HepG2 (cell line): ENCODE results near the gene CHIC2. TPM values are rescaled to one million over a fixed set of nuclear protein-coding genes. Genes with fewer than 3 reads are reported as not detected.
A peak's percentile ranks its signal among the peaks of the same experiment; 100 is the strongest.

Experiments used
- ATAC-seq: fragments of 200-7000 bp; cut with Tn5 transposase; 3 replicates; pipeline ENCODE4 v1.9.1; 2020; ENCODE audit warnings: mild to moderate bottlenecking, moderate library complexity
- Bru-seq: library from RNA; stranded (reverse); fragments of 400-500 nt; gene quantifications from one replicate; lab custom pipeline; 2021; lab: Mats Ljungman, UMichigan
- BruChase-seq, 2 experiments: library from RNA; stranded (reverse); fragments of 400-500 nt; gene quantifications; one replicate each; lab custom pipeline; 2021; lab: Mats Ljungman, UMichigan
- BruUV-seq: library from RNA; stranded (reverse); fragments of 400-500 nt; replicated peaks from 2 replicates; lab custom pipeline; 2021; lab: Mats Ljungman, UMichigan
- CTCF ChIA-PET: fragments of 300-600 bp; formaldehyde crosslinking; extraction: SDS; loops from one replicate; lab custom pipeline; 2021; ENCODE audit warnings: low total read pairs, inconsistent platforms, low intra/inter-chr PET ratio; lab: Yijun Ruan, JAX
- POLR2A ChIA-PET: fragments of 350-600 bp; sonication (Branson Sonifier 250); formaldehyde crosslinking; loops from one replicate; lab custom pipeline; 2020; ENCODE audit warnings: antibody characterized with exemption, inconsistent platforms; lab: Yijun Ruan, JAX
- DNase-seq: peaks from one replicate; pipeline ENCODE4 v3.0.0-alpha.2; 2015; ENCODE audit warnings: low spot score
- FAIRE-seq: peaks from 3 replicates; lab custom pipeline; 2011; peaks lifted over from hg19 to GRCh38; lab: Jason Lieb, UNC
- H2AFZ ChIP-seq: one replicate; pipeline ENCODE4 v1.6.1; 2011; ENCODE audit warnings: low read length, inconsistent platforms
- H3K27ac ChIP-seq: fragments of 300-600 bp; 3 replicates; pipeline ENCODE4 v1.8.0; 2011; ENCODE audit warnings: mixed run types, mild to moderate bottlenecking, mixed read lengths, low read length, inconsistent platforms; ENCODE audit not compliant: insufficient read depth; ENCODE audit errors: extremely low read length
- H3K27me3 ChIP-seq, 2 experiments: fragments of 200-600 bp in 1 of 2; 2 replicates in 1 of 2; 3 replicates in 1 of 2; pipeline versions ENCODE4 v1.6.0 to v1.8.0; 2011; ENCODE audit warnings: low read length in 2 of 2, mild to moderate bottlenecking in 2 of 2, moderate library complexity in 2 of 2, inconsistent platforms in 1 of 2; ENCODE audit not compliant: insufficient read depth in 2 of 2, control insufficient read depth in 1 of 2
- H3K36me3 ChIP-seq, 2 experiments: fragments of 200-600 bp in 1 of 2; replicated peaks in 1 of 2; 2 replicates in 1 of 2; 3 replicates in 1 of 2; pipeline versions ENCODE4 v1.5.1 to v1.8.0; 2011; ENCODE audit warnings: low read length in 2 of 2, inconsistent platforms in 1 of 2; ENCODE audit not compliant: insufficient read depth in 2 of 2, control insufficient read depth in 1 of 2
- H3K4me1 ChIP-seq: 2 replicates; pipeline ENCODE4 v1.5.1; 2012; ENCODE audit warnings: low read length, inconsistent platforms; ENCODE audit not compliant: insufficient read depth
- H3K4me2 ChIP-seq: 2 replicates; pipeline ENCODE4 v1.6.0; 2011; ENCODE audit warnings: low read depth, low read length, inconsistent platforms
- H3K4me3 ChIP-seq, 3 experiments: fragments of 200-600 bp in 1 of 3; sonication (generic), shearing (Covaris generic) in 1 of 3; replicated peaks in 1 of 3; 2 replicates each; pipeline ENCODE4 v1.5.1; 2011 to 2016; ENCODE audit warnings: low read length in 3 of 3, inconsistent platforms in 2 of 3, low read depth in 2 of 3, mild to moderate bottlenecking in 2 of 3, control low read depth in 1 of 3, mixed read lengths in 1 of 3; ENCODE audit not compliant: insufficient read depth in 1 of 3
- H3K79me2 ChIP-seq: one replicate; pipeline ENCODE4 v1.6.1; 2011; ENCODE audit warnings: low read length, inconsistent platforms; ENCODE audit not compliant: insufficient read depth
- H3K9ac ChIP-seq: 2 replicates; pipeline ENCODE4 v1.6.0; 2011; ENCODE audit warnings: mild to moderate bottlenecking, low read depth, low read length, inconsistent platforms; ENCODE audit not compliant: insufficient read depth
- H3K9me3 ChIP-seq: 2 replicates; pipeline ENCODE4 v1.5.1; 2012; ENCODE audit warnings: mild to moderate bottlenecking, low read length
- H4K20me1 ChIP-seq: 2 replicates; pipeline ENCODE4 v1.6.0; 2011; ENCODE audit warnings: inconsistent platforms, mild to moderate bottlenecking, low read length, moderate library complexity; ENCODE audit not compliant: insufficient read depth
- CTCF ChIP-seq: sonication (generic); formaldehyde crosslinking; IDR thresholded peaks from 2 replicates; pipeline ENCODE4 v1.5.0; 2020; ENCODE audit warnings: mild to moderate bottlenecking, missing genetic modification reagents, moderate library complexity
- FOXA1 ChIP-seq, 2 experiments: fragments of 450-650 bp in 1 of 2; sonication (generic) in 1 of 2; formaldehyde crosslinking in 1 of 2; IDR thresholded peaks; 2 replicates each; pipeline versions ENCODE4 v1.4.0 to v1.6.1; 2016 to 2020; ENCODE audit warnings: missing genetic modification reagents in 1 of 2
- GATA4 ChIP-seq: sonication (generic); IDR thresholded peaks from 2 replicates; pipeline ENCODE4 v1.6.1; 2016; ENCODE audit warnings: antibody characterized with exemption, low read depth, borderline replicate concordance
- HOXD1 ChIP-seq: sonication (generic); formaldehyde crosslinking; IDR thresholded peaks from 2 replicates; pipeline ENCODE4 v1.5.0; 2020; ENCODE audit warnings: missing genetic modification reagents
- MED1 ChIP-seq: sonication (generic); formaldehyde crosslinking; IDR thresholded peaks from 2 replicates; pipeline ENCODE4 v1.4.0; 2020; ENCODE audit warnings: missing genetic modification reagents
- MTA3 ChIP-seq: sonication (generic); formaldehyde crosslinking; IDR thresholded peaks from 2 replicates; pipeline ENCODE4 v1.4.0; 2020; ENCODE audit warnings: missing genetic modification reagents
- PRMT3 ChIP-seq: sonication (generic); formaldehyde crosslinking; IDR thresholded peaks from 2 replicates; pipeline ENCODE4 v1.8.1; 2022; ENCODE audit warnings: low read depth, mild to moderate bottlenecking, moderate library complexity, missing genetic modification reagents, borderline replicate concordance
- SALL2 ChIP-seq: sonication (generic); formaldehyde crosslinking; IDR thresholded peaks from 2 replicates; pipeline ENCODE4 v1.8.1; 2023; ENCODE audit warnings: mild to moderate bottlenecking, missing genetic modification reagents, inconsistent platforms
- SIN3B ChIP-seq: fragments of 150-350 bp; IDR thresholded peaks from 2 replicates; pipeline ENCODE4 v1.6.1; 2014; ENCODE audit warnings: low read length
- SYNCRIP ChIP-seq: fragments of 200-400 bp; formaldehyde crosslinking; IDR thresholded peaks from 2 replicates; pipeline ENCODE4 v1.6.1; 2018; ENCODE audit warnings: mild to moderate bottlenecking, low read depth, low read length; ENCODE audit not compliant: insufficient read depth
- ZBTB39 ChIP-seq: sonication (generic); formaldehyde crosslinking; IDR thresholded peaks from 2 replicates; pipeline ENCODE4 v1.5.0; 2020; ENCODE audit warnings: missing genetic modification reagents
- ZNF12 ChIP-seq: sonication (generic); formaldehyde crosslinking; IDR thresholded peaks from 2 replicates; pipeline ENCODE4 v1.5.0; 2020; ENCODE audit warnings: missing genetic modification reagents
- ZNF788 ChIP-seq: sonication (generic); formaldehyde crosslinking; IDR thresholded peaks from 2 replicates; pipeline ENCODE4 v1.5.0; 2020; ENCODE audit warnings: mild to moderate bottlenecking, missing genetic modification reagents, borderline replicate concordance
- WGBS: methylation state at CpG from one replicate; pipeline ENCODE4 v1.1.6; 2017; ENCODE audit warnings: low lambda C conversion rate; 5-methylcytosine and 5-hydroxymethylcytosine counted together
- in situ Hi-C: cut with HindIII; loops from 2 replicates; pipeline ENCODE4 v1.10.0; 2017; ENCODE audit warnings: low pct_unique_long_range_greater_than_20kb; ENCODE audit not compliant: extremely low pct_ligation_motif_present
- intact Hi-C: fragments of 100-400 bp; cut with micrococcal nuclease; formaldehyde crosslinking; loops from one replicate; pipeline ENCODE4 v1.10.0; 2022; ENCODE audit not compliant: unreplicated experiment
- long read RNA-seq, 2 experiments: library from RNA in 1 of 2; library from polyadenylated mRNA in 1 of 2; stranded (forward) in 1 of 2; unstranded in 1 of 2; transcript quantifications; one replicate each; pipeline ENCODE4 v2.0.0, GENCODE V29; 2019 to 2022
- polyA minus RNA-seq, 3 experiments: library from RNA; depleted of rRNA, polyadenylated mRNA; stranded (reverse); fragments of >200 nt; gene quantifications; 2 replicates each; pipeline ENCODE4 v1.2.3, GENCODE V29; 2011; ENCODE audit warnings: low replicate concordance in 1 of 3
- polyA plus RNA-seq, 8 experiments: library from polyadenylated mRNA; depleted of rRNA in 3 of 8; stranded (reverse) in 7 of 8; unstranded in 1 of 8; fragments of >200 nt; fragmentation: Illumina TruSeq in 4 of 8; extraction: Trizol in 4 of 8; gene quantifications; 2 replicates each; pipeline versions ENCODE4 v1.2.1 to v1.2.3, GENCODE V29; 2011 to 2016; ENCODE audit warnings: low read depth in 4 of 8, missing spikeins in 1 of 8, mixed read lengths in 1 of 8; ENCODE audit not compliant: insufficient read depth in 1 of 8
- total RNA-seq, 5 experiments: library from RNA; depleted of rRNA; stranded (reverse); fragments of >200 nt; fragmentation: Illumina TruSeq; extraction: Trizol; gene quantifications; 2 replicates each; pipeline ENCODE4 v1.2.3, GENCODE V29; 2016; ENCODE audit warnings: low read depth in 1 of 5

CHIC2 gene
- total RNA-seq (2016; rRNA removed; fragmentation: Illumina TruSeq; extraction: Trizol) (16.6 and 17.2 TPM in 2 replicates), polyA plus RNA-seq (2011; rRNA removed) (8.4 and 10.0 TPM in 2 replicates), polyA minus RNA-seq (2011; rRNA and poly(A)+ RNA removed; ENCODE audit: low replicate concordance) (2.2 and 8.7 TPM in 2 replicates), Bru-seq, nascent RNA (percentile 87 among the genes with signal in this experiment), BruChase-seq, experiment 1, labeled RNA remaining after a 6-hour chase (percentile 73 among the genes with signal in this experiment), BruChase-seq, experiment 2, labeled RNA remaining after a 2-hour chase (percentile 80 among the genes with signal in this experiment)
- 27.0 and 31.5 TPM in 2 replicates for total RNA-seq (2016; cell fraction: cytosol; rRNA removed; fragmentation: Illumina TruSeq; extraction: Trizol; ENCODE audit: low read depth)
- total RNA-seq (2016; cell fraction: insoluble cytoplasmic fraction; rRNA removed; fragmentation: Illumina TruSeq; extraction: Trizol) = 18.8 and 19.3 TPM in 2 replicates
- 33.0 and 34.2 TPM in 2 replicates for total RNA-seq (2016; cell fraction: membrane; rRNA removed; fragmentation: Illumina TruSeq; extraction: Trizol)
- total RNA-seq (2016; cell fraction: nucleus; rRNA removed; fragmentation: Illumina TruSeq; extraction: Trizol) = 10.2 and 11.4 TPM in 2 replicates
- polyA plus RNA-seq (2011; cell fraction: cytosol; rRNA removed) = 9.5 and 9.8 TPM in 2 replicates
- polyA plus RNA-seq (2011; cell fraction: nucleus; rRNA removed) = 8.4 and 9.8 TPM in 2 replicates
- 9.2 and 11.5 TPM in 2 replicates for polyA plus RNA-seq (2012)
- polyA plus RNA-seq (2016; cell fraction: cytosol; fragmentation: Illumina TruSeq; extraction: Trizol; ENCODE audit: low read depth) = 20.0 and 21.8 TPM in 2 replicates
- polyA plus RNA-seq (2016; cell fraction: insoluble cytoplasmic fraction; fragmentation: Illumina TruSeq; extraction: Trizol; ENCODE audit: low read depth) = 9.4 and 14.0 TPM in 2 replicates
- 20.0 and 26.0 TPM in 2 replicates for polyA plus RNA-seq (2016; cell fraction: membrane; fragmentation: Illumina TruSeq; extraction: Trizol; ENCODE audit: low read depth)
- 8.3 and 12.4 TPM in 2 replicates for polyA plus RNA-seq (2016; cell fraction: nucleus; fragmentation: Illumina TruSeq; extraction: Trizol; ENCODE audit: insufficient read depth, low read depth)
- polyA minus RNA-seq (2011; cell fraction: cytosol; rRNA and poly(A)+ RNA removed) = 13.7 and 17.7 TPM in 2 replicates
- polyA minus RNA-seq (2011; cell fraction: nucleus; rRNA and poly(A)+ RNA removed) = 39.3 and 58.1 TPM in 2 replicates
- long read RNA-seq, experiment 1, transcript CHIC2-201 (6 exons, 1,194 nt) = major isoform, 23 of 27 reads
- long read RNA-seq, experiment 1, partial matches to known transcripts = 1 of 27 reads
- long read RNA-seq, experiment 1, other reads (novel, unspliced or antisense) = 2 of 27 reads
- long read RNA-seq, experiment 2, transcript CHIC2-201 (6 exons, 1,194 nt) = major isoform, 30 of 40 reads
- long read RNA-seq, experiment 2, partial matches to known transcripts = 1 of 40 reads
- long read RNA-seq, experiment 2, other reads (novel, unspliced or antisense) = 7 of 40 reads

GRCh38 chr4:54064317-54065111 lies at the start of gene CHIC2:
Gene CHIC2 (minus strand): TSS chr4:54064605. CDS start chr4:54064300, 305 bp downstream.
- peak within 1 kb of the TSS; percentile 89 to 96 (median 95) for H3K4me3 ChIP-seq
- no TSS peak for BruUV-seq
- peaks cover 47% of the 10 kb centered on the region for H3K4me1 ChIP-seq
- H3K27me3 ChIP-seq = no peaks in the 10 kb centered on the region; a peak in 1 of 5 replicates
- peak within 1 kb of the TSS; percentile 85 for H3K27ac ChIP-seq
- ATAC-seq (peak; percentile 93), FAIRE-seq (no peak), DNase-seq (peak; percentile 85)
- peak within 1 kb of the TSS; percentile 88 for H2AFZ ChIP-seq
- ChIA-PET POLR2A (interaction anchor here (1.2 to 2.5 kb wide), 2 partner anchors 21 to 27 kb away, joined by 4 to 18 read pairs; no protein-coding TSS in a partner anchor), CTCF (no interaction called here)
- WGBS = 2% methylated on average over 15 of the region's 87 CpGs
- in situ Hi-C loops = no loop called here
- peak within 1 kb of the TSS; percentile 94 for H3K9ac ChIP-seq
- no peaks in the 10 kb centered on the region for H3K36me3 ChIP-seq
- H3K79me2 ChIP-seq = peaks cover 47% of the 10 kb centered on the region
- H4K20me1 ChIP-seq = peaks cover 29% of the 10 kb centered on the region; the same call in 1 of the 2 replicates
- H3K9me3 ChIP-seq = no peaks in the 10 kb centered on the region
- peak within 1 kb of the TSS; percentile 76 for H3K4me2 ChIP-seq
- intact Hi-C loops = loop anchor here (2.0 to 5.0 kb wide), 2 partner anchors 18 to 153 kb away; no protein-coding TSS in a partner anchor
- TF ChIP-seq ZNF788 (CRISPR knock-in tag) (peak; percentile 32; the same call in 1 of the 2 replicates), CTCF (CRISPR knock-in tag) (no peak), MTA3 (CRISPR knock-in tag) (no peak), MED1 (CRISPR knock-in tag) (0 out of 2 replicates have a peak, but pooled peaks have one; percentile 69), SYNCRIP (no peak), FOXA1 (IDR thresholded peaks at IDR 0.05) (no peak), FOXA1 (CRISPR knock-in tag; IDR thresholded peaks at IDR 0.05) (peak; percentile 95), PRMT3 (CRISPR knock-in tag) (no peak), HOXD1 (CRISPR knock-in tag) (0 out of 2 replicates have a peak, but pooled peaks have one; percentile 18), GATA4 (no peak), ZBTB39 (CRISPR knock-in tag) (no peak), ZNF12 (CRISPR knock-in tag) (no peak; the same call in 1 of the 2 replicates), SIN3B (peak; percentile 39; the same call in 1 of the 2 replicates), SALL2 (CRISPR knock-in tag) (no peak; the same call in 1 of the 2 replicates)
